CD8-positive, alpha-beta memory T cell (primary cell): ENCODE data around the gene POGLUT2. TPM values are rescaled to one million over a fixed set of nuclear protein-coding genes. Genes with fewer than 3 reads are reported as not detected.
A peak's percentile ranks its signal among the peaks of the same experiment; 100 is the strongest.

Source experiments
- CTCF ChIA-PET: fragments of 350-600 bp; sonication (Branson Sonifier 250); formaldehyde crosslinking; loops from one replicate; lab custom pipeline; 2021; ENCODE audit warnings: antibody characterized with exemption; lab: Charles Lee
- POLR2A ChIA-PET: fragments of 350-600 bp; sonication (Branson Sonifier 250); formaldehyde crosslinking; loops from one replicate; lab custom pipeline; 2021; ENCODE audit warnings: antibody characterized with exemption; lab: Charles Lee
- DNase-seq, 5 donors: peaks; one replicate each; pipeline versions ENCODE4 v3.0.0 to v3.0.0-alpha.2; 2020 to 2022; ENCODE audit warnings: mixed read lengths in 1 of 5
- H3K27ac ChIP-seq: one replicate; pipeline ENCODE4 v1.7.0; 2013; ENCODE audit warnings: low read depth, mild to moderate bottlenecking, low read length, moderate library complexity
- H3K27me3 ChIP-seq: 2 replicates; pipeline ENCODE4 v1.7.0; 2013; ENCODE audit warnings: low read length, mild to moderate bottlenecking; ENCODE audit not compliant: insufficient read depth, poor library complexity, severe bottlenecking
- H3K36me3 ChIP-seq: 2 replicates; pipeline ENCODE4 v1.7.0; 2013; ENCODE audit warnings: mild to moderate bottlenecking, low read length, moderate library complexity; ENCODE audit not compliant: insufficient read depth
- H3K4me1 ChIP-seq: 2 replicates; pipeline ENCODE4 v1.7.0; 2013; ENCODE audit warnings: mild to moderate bottlenecking, low read length, moderate library complexity; ENCODE audit not compliant: insufficient read depth
- H3K4me3 ChIP-seq: 2 replicates; pipeline ENCODE4 v1.7.0; 2013; ENCODE audit warnings: mild to moderate bottlenecking, low read length
- H3K9me3 ChIP-seq: 2 replicates; pipeline ENCODE4 v1.7.0; 2013; ENCODE audit warnings: mild to moderate bottlenecking, low read length
- H3K27ac Mint-ChIP-seq, 8 donors: one replicate each; pipeline ENCODE4 v1.8.0; 2020 to 2021; ENCODE audit warnings: mixed read lengths in 8 of 8, mild to moderate bottlenecking in 6 of 8, inconsistent platforms in 3 of 8, moderate library complexity in 3 of 8
- H3K27me3 Mint-ChIP-seq, 2 donors: one replicate each; pipeline ENCODE4 v1.8.0; 2020 to 2021; ENCODE audit warnings: mixed read lengths in 2 of 2, mild to moderate bottlenecking in 1 of 2, moderate library complexity in 1 of 2
- H3K36me3 Mint-ChIP-seq, 3 donors: one replicate each; pipeline ENCODE4 v1.8.0; 2020 to 2021; ENCODE audit warnings: mixed read lengths in 3 of 3, inconsistent platforms in 1 of 3, mild to moderate bottlenecking in 1 of 3
- H3K4me1 Mint-ChIP-seq, 3 donors: one replicate each; pipeline ENCODE4 v1.8.0; 2020 to 2021; ENCODE audit warnings: mixed read lengths in 3 of 3, inconsistent platforms in 1 of 3, mild to moderate bottlenecking in 1 of 3
- H3K4me3 Mint-ChIP-seq, 7 donors: one replicate each; pipeline ENCODE4 v1.8.0; 2020 to 2021; ENCODE audit warnings: mixed read lengths in 7 of 7, mild to moderate bottlenecking in 6 of 7, moderate library complexity in 4 of 7, inconsistent platforms in 2 of 7
- H3K9me3 Mint-ChIP-seq, 5 donors: one replicate each; pipeline ENCODE4 v1.8.0; 2020 to 2022; ENCODE audit warnings: mixed read lengths in 5 of 5, mild to moderate bottlenecking in 3 of 5, moderate library complexity in 2 of 5, inconsistent platforms in 1 of 5
- polyA plus RNA-seq: library from polyadenylated mRNA; unstranded; fragments of 300-500 nt; fragmentation: Illumina TruSeq; gene quantifications from one replicate; pipeline ENCODE4 v1.2.3, GENCODE V29; 2021
- total RNA-seq, 2 experiments: library from RNA; stranded (reverse); gene quantifications; one replicate each; pipeline ENCODE4 v1.2.3, GENCODE V29; 2021

The POGLUT2 gene
- total and polyA plus RNA-seq, 3 experiments from 2014 or later: 2.5 to 15.8 (median 13.5) TPM

DNA sequence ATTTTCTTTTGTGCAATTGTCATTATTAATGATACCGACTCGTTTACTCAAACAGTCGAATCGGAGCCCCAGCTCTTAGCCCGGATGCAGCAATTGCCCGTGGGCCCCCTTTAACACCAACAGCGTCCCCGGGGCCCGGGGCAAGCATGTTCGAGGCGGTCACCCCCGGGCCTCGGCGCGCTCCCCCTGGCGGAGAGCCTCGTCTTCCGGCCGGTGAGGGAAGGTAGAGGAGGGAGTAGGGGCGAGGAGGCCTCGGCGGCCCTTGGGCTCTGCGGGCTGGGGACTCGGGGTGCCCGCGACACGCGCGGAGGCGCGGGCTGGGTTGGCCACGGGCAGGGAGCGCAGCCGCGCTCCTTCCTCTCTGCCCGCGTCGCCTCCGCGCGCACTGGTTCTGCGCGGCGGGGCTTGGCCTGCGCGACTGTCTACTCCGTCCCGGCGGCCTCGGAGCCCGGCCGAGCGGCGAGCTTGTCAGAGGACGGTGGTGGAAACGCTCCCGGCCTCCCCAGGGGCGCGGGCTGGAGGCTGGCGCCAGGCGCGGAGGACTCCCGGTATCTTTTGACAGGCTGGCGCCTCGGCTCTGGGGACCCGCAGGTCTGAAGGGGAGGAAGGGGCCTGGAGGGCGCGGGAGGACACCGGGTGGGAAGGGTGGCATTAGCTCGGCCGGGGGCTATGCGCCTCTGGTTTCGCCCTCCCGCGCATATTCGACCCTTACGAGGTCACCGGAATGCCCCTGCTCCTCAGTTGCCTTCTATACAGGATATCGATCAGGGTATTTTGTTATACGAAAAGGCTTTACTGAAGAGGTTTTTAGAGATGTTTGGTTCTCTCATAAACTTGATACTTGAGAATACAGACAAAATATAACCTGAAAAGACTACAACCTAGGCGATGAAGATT, 1.6 kb upstream of the POGLUT2 start:
- Mint-ChIP-seq H3K4me3 (peak overlapping the region; percentile 89 to 98 (median 96)), H3K27me3 (peaks cover 0 to 4% of the 10 kb centered on the region in 2 donors), H3K9me3 (no peaks in the 10 kb centered on the region), H3K27ac (peak overlapping the region; percentile 59 to 95 (median 78)), H3K4me1 (peaks cover 28 to 49% (median 45%) of the 10 kb centered on the region in 3 donors), H3K36me3 (peaks cover 0 to 11% (median 3%) of the 10 kb centered on the region in 3 donors)
- CTCF ChIA-PET: interaction anchor here (0.6 to 4.2 kb wide), 31 partner anchors 10 to 228 kb away, joined by 3 to 28 read pairs (median 3); partner anchors contain the start of genes ERCC5, TEX30 and TPP2
- peak overlapping the region; percentile 61 for H3K27ac ChIP-seq
- peak overlapping the region; percentile 67 for H3K4me3 ChIP-seq
- H3K4me1 ChIP-seq: peaks cover 6% of the 10 kb centered on the region
- peak; percentile 73 to 88 (median 80) for DNase-seq
- H3K9me3 ChIP-seq: no peaks in the 10 kb centered on the region
- no peaks in the 10 kb centered on the region for H3K36me3 ChIP-seq
- H3K27me3 ChIP-seq: no peaks in the 10 kb centered on the region
- POLR2A ChIA-PET: interaction anchor here (1.0 to 2.6 kb wide), 6 partner anchors 12 to 208 kb away, joined by 3 to 17 read pairs (median 7); partner anchors contain the start of genes ERCC5 and TEX30

DNA sequence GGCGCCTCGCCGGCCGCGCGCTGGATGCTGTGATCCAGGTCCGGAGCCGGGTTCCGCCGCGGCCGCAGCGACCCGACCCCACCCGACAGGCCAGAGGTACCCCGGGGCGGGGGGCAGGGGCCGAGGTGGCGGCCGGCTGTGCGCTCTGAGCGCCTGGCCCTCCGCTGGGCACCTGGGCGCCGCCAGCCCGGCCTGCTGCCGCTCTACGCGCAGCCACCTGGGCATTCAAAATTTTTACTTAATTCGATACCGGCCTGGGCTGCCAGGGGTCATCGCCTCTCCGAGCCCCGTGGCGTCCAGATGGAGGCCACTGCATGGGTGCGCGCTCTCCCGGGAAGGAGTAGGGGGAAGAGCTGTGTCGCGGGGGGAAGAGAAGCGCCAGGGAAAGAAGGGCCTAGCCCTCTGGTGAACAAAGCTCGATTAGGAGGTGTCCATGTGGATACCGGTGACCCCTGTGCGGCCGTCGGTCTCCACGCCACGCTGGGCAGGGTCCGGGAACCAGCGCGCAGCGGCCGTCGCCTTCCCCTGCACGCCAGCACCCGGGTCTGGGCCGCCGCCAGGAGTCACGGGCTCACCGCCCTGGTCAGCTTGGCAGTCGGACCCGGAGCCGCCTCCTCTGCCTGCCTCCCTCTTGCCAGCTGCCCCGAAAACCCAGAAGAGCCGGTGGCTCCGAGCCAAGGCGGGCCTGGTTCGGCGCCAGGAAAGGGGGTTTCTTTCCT, 809 bp upstream of the POGLUT2 start:
- no peaks in the 10 kb centered on the region for H3K36me3 ChIP-seq
- ChIA-PET POLR2A (interaction anchor here (1.0 to 2.6 kb wide), 6 partner anchors 11 to 207 kb away, joined by 3 to 17 read pairs (median 7); partner anchors contain the start of genes ERCC5 and TEX30), CTCF (interaction anchor here (0.6 to 4.2 kb wide), 30 partner anchors 11 to 228 kb away, joined by 3 to 28 read pairs (median 3); partner anchors contain the start of genes ERCC5, TEX30 and TPP2)
- Mint-ChIP-seq H3K4me1 (peaks cover 28 to 45% (median 45%) of the 10 kb centered on the region in 3 donors), H3K27me3 (peaks cover 0 to 4% of the 10 kb centered on the region in 2 donors), H3K27ac (peak overlapping the region; percentile 29 to 95 (median 78)), H3K9me3 (no peaks in the 10 kb centered on the region), H3K4me3 (peak overlapping the region; percentile 91 to 98 (median 96)), H3K36me3 (peaks cover 0 to 11% (median 3%) of the 10 kb centered on the region in 3 donors)
- H3K27me3 ChIP-seq: no peaks in the 10 kb centered on the region
- H3K27ac ChIP-seq: peak overlapping the region; percentile 61
- peak overlapping the region; percentile 67 for H3K4me3 ChIP-seq
- peak in 2 of 5 donors; percentile 1 to 16 for DNase-seq
- peaks cover 6% of the 10 kb centered on the region for H3K4me1 ChIP-seq
- H3K9me3 ChIP-seq: no peaks in the 10 kb centered on the region

DNA sequence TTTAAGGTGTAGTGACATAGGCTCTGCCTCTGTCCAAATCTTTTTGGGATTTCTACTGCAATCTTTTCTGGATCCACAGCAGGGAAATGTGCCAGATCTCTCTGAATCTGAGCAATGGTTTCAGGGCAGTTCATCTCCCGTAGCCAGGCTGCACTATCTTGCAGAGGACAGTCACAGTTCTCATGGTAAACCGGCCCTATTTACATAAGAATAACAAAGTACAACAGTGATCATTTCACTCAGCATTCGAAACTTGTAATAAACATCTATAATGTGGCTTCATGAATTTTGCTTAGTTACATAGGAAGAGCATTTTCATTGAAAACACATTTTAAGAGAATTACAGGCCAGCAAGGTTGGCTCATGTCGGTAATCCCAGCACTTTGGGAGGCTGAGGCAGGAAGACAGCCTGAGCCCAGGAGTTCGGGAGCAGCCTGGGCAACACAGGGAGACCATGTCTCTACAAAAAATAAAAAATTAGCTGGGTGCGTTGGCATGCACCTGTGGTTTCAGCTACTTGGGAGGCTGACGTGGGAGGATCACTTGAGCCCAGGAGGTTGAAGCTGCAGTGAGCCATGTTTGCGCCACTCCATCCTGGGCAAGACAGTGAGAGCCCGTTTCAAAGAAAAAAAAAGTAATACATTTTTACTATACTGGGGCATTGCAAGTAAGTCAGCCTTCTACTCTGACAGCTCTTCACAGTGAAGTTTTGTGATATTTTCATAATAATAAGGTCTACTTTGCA, 5.0 kb downstream of the POGLUT2 start:
- no peaks in the 10 kb centered on the region for H3K9me3 Mint-ChIP-seq
- H3K36me3 ChIP-seq: no peaks in the 10 kb centered on the region
- H3K36me3 Mint-ChIP-seq: peaks cover 0 to 15% (median 4%) of the 10 kb centered on the region in 3 donors
- no peaks in the 10 kb centered on the region for H3K27me3 ChIP-seq
- H3K4me3 ChIP-seq: no peak overlapping the region
- no peaks in the 10 kb centered on the region for H3K4me1 ChIP-seq
- H3K27me3 Mint-ChIP-seq: peaks cover 0 to 4% of the 10 kb centered on the region in 2 donors
- H3K4me1 Mint-ChIP-seq: peaks cover 4 to 12% (median 10%) of the 10 kb centered on the region in 3 donors
- no peaks in the 10 kb centered on the region for H3K9me3 ChIP-seq
- POLR2A ChIA-PET: no interaction called here
- no peak for DNase-seq
- no peak overlapping the region for H3K4me3 Mint-ChIP-seq
- H3K27ac Mint-ChIP-seq: no peak overlapping the region
- CTCF ChIA-PET: no interaction called here
- H3K27ac ChIP-seq: no peak overlapping the region

- Histone ChIP-seq H3K36me3 (no peaks in the 10 kb centered on the region), H3K27ac (no peak overlapping the region), H3K4me3 (no peak overlapping the region), H3K27me3 (no peaks in the 10 kb centered on the region), H3K9me3 (no peaks in the 10 kb centered on the region), H3K4me1 (no peaks in the 10 kb centered on the region)
- DNase-seq: no peak
- Mint-ChIP-seq H3K27ac (no peak overlapping the region), H3K4me3 (peak overlapping the region in 1 of 7 donors; percentile 18), H3K27me3 (peaks cover 0 to 4% of the 10 kb centered on the region in 2 donors), H3K9me3 (no peaks in the 10 kb centered on the region), H3K4me1 (no peaks in the 10 kb centered on the region), H3K36me3 (peaks cover 0 to 20% (median 6%) of the 10 kb centered on the region in 3 donors)
- ChIA-PET POLR2A (no interaction called here), CTCF (no interaction called here)
Measured at GRCh38 chr13:102792396-102792795, 6.4 kb downstream of the POGLUT2 start.

DNA sequence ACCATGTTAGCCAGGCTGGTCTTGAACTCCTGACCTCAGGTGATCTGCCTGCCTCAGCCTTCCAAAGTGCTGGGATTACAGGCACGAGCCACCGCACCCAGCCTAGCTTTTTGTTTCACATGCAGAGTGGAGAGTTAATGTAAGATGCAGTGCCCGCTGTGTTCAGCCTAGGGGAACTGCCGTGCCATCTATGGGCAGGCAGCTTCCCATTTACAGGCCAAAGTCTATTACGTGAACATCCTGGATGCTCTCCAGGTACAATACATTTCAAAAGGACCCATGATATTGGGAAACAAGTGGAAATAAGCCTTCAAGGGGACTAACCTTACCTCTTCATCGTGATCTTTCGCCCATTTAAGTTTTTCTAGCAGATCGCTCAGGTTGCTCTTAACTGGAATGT, 10.1 kb downstream of the POGLUT2 start:
- Mint-ChIP-seq H3K4me3 (no peak overlapping the region), H3K27ac (no peak overlapping the region), H3K36me3 (peaks cover 3 to 20% (median 4%) of the 10 kb centered on the region in 3 donors), H3K9me3 (no peaks in the 10 kb centered on the region), H3K4me1 (peaks cover 0 to 2% (median 0%) of the 10 kb centered on the region in 3 donors), H3K27me3 (no peaks in the 10 kb centered on the region)
- Histone ChIP-seq H3K4me3 (no peak overlapping the region), H3K36me3 (no peaks in the 10 kb centered on the region), H3K27ac (no peak overlapping the region), H3K27me3 (no peaks in the 10 kb centered on the region), H3K4me1 (no peaks in the 10 kb centered on the region), H3K9me3 (no peaks in the 10 kb centered on the region)
- ChIA-PET CTCF (interaction anchor here (1.7 kb wide), 1 partner anchor 12 kb away, joined by 7 read pairs; no protein-coding TSS in a partner anchor), POLR2A (interaction anchor here (0.8 kb wide), 1 partner anchor 11 kb away, joined by 3 read pairs; no protein-coding TSS in a partner anchor)
- DNase-seq: no peak

- Mint-ChIP-seq H3K36me3 (peaks cover 3 to 10% (median 8%) of the 10 kb centered on the region in 3 donors), H3K27ac (peak overlapping the region in 1 of 8 donors; percentile 18), H3K4me3 (no peak overlapping the region), H3K9me3 (no peaks in the 10 kb centered on the region), H3K4me1 (peaks cover 10 to 19% (median 19%) of the 10 kb centered on the region in 3 donors), H3K27me3 (no peaks in the 10 kb centered on the region)
- H3K4me1 ChIP-seq: peaks cover 8% of the 10 kb centered on the region
- no peaks in the 10 kb centered on the region for H3K9me3 ChIP-seq
- H3K27me3 ChIP-seq: no peaks in the 10 kb centered on the region
- CTCF ChIA-PET: interaction anchor here (2.9 kb wide), 1 partner anchor 15 kb away, joined by 7 read pairs; no protein-coding TSS in a partner anchor
- H3K36me3 ChIP-seq: no peaks in the 10 kb centered on the region
- POLR2A ChIA-PET: no interaction called here
- no peak overlapping the region for H3K27ac ChIP-seq
- no peak for DNase-seq
- H3K4me3 ChIP-seq: no peak overlapping the region
Measured at GRCh38 chr13:102784483-102784882, 14.3 kb downstream of the POGLUT2 start.

- Histone ChIP-seq H3K4me1 (peaks cover 17% of the 10 kb centered on the region), H3K4me3 (no peak overlapping the region), H3K36me3 (no peaks in the 10 kb centered on the region), H3K27me3 (no peaks in the 10 kb centered on the region), H3K9me3 (no peaks in the 10 kb centered on the region), H3K27ac (no peak overlapping the region)
- Mint-ChIP-seq H3K4me3 (no peak overlapping the region), H3K27ac (no peak overlapping the region), H3K27me3 (no peaks in the 10 kb centered on the region), H3K4me1 (peaks cover 24 to 35% (median 32%) of the 10 kb centered on the region in 3 donors), H3K9me3 (no peaks in the 10 kb centered on the region), H3K36me3 (peaks cover 0 to 5% (median 2%) of the 10 kb centered on the region in 3 donors)
- POLR2A ChIA-PET: no interaction called here
- DNase-seq: no peak
- CTCF ChIA-PET: interaction anchor here (0.9 kb wide), 1 partner anchor 19 kb away, joined by 3 read pairs; no protein-coding TSS in a partner anchor
Measured at GRCh38 chr13:102781591-102781990, 17.2 kb downstream of the POGLUT2 start.
